SK-N-SH treated with all-trans-retinoic acid at 6 μM for 48 hours (cell line): ENCODE measurements around the gene UBA1.

Source experiments
- ATAC-seq: fragments of 200-7000 bp; cut with Tn5 transposase; 3 replicates; pipeline ENCODE4 v1.9.1; 2020; ENCODE audit warnings: mild to moderate bottlenecking, moderate library complexity
- ARNTL ChIP-seq: fragments of 450-650 bp; formaldehyde crosslinking; IDR thresholded peaks from 2 replicates; pipeline ENCODE4 v1.5.0; 2020; ENCODE audit warnings: low read depth, mild to moderate bottlenecking, moderate library complexity, borderline replicate concordance
- BACH2 ChIP-seq: fragments of 250-450 bp; sonication (Bioruptor Pico); IDR thresholded peaks from 2 replicates; pipeline ENCODE4 v1.9.0; 2021; ENCODE audit warnings: mild to moderate bottlenecking, borderline replicate concordance
- CSDC2 ChIP-seq: fragments of 250-450 bp; sonication (Bioruptor Pico); IDR thresholded peaks from 2 replicates; pipeline ENCODE4 v1.5.0; 2020; ENCODE audit warnings: mild to moderate bottlenecking, moderate library complexity
- ESRRG ChIP-seq: fragments of 250-450 bp; sonication (Bioruptor Pico); IDR thresholded peaks from 2 replicates; pipeline ENCODE4 v1.6.1; 2021; ENCODE audit warnings: mild to moderate bottlenecking
- GLIS3 ChIP-seq: fragments of 250-450 bp; sonication (Bioruptor Pico); IDR thresholded peaks from 2 replicates; pipeline ENCODE4 v1.5.0; 2020; ENCODE audit warnings: mild to moderate bottlenecking, moderate library complexity
- ISL1 ChIP-seq: fragments of 250-450 bp; sonication (Bioruptor Pico); IDR thresholded peaks from 2 replicates; pipeline ENCODE4 v2.1.2; 2022; ENCODE audit warnings: mild to moderate bottlenecking, moderate library complexity
- OSR1 ChIP-seq: fragments of 250-450 bp; sonication (Bioruptor Pico); IDR thresholded peaks from 2 replicates; pipeline ENCODE4 v1.8.0; 2022; ENCODE audit warnings: moderate library complexity, mild to moderate bottlenecking, inconsistent platforms
- RARB ChIP-seq: fragments of 250-450 bp; sonication (Bioruptor Pico); IDR thresholded peaks from 2 replicates; pipeline ENCODE4 v1.8.0; 2021; ENCODE audit warnings: mild to moderate bottlenecking, moderate library complexity
- SNAI2 ChIP-seq: fragments of 250-450 bp; sonication (Bioruptor Pico); IDR thresholded peaks from 2 replicates; pipeline ENCODE4 v1.5.0; 2020; ENCODE audit warnings: mild to moderate bottlenecking, moderate library complexity
- TCF4 ChIP-seq: fragments of 250-450 bp; sonication (Bioruptor Pico); IDR thresholded peaks from 2 replicates; pipeline ENCODE4 v1.8.0; 2021; ENCODE audit warnings: mild to moderate bottlenecking, moderate library complexity, borderline replicate concordance
- TOX ChIP-seq: fragments of 250-450 bp; sonication (Bioruptor Pico); IDR thresholded peaks from 2 replicates; pipeline ENCODE4 v1.8.0; 2021; ENCODE audit warnings: mild to moderate bottlenecking, moderate library complexity, borderline replicate concordance
- ZC3H10 ChIP-seq: fragments of 250-450 bp; sonication (Bioruptor Pico); IDR thresholded peaks from 2 replicates; pipeline ENCODE4 v1.5.1; 2021; ENCODE audit warnings: mild to moderate bottlenecking, moderate library complexity
- ZFP3 ChIP-seq: fragments of 250-450 bp; sonication (Bioruptor Pico); IDR thresholded peaks from 2 replicates; pipeline ENCODE4 v1.5.0; 2020; ENCODE audit warnings: mild to moderate bottlenecking, moderate library complexity
- ZFP30 ChIP-seq: fragments of 450-650 bp; formaldehyde crosslinking; IDR thresholded peaks from 2 replicates; pipeline ENCODE4 v1.5.0; 2022; ENCODE audit warnings: mild to moderate bottlenecking, moderate library complexity
- ZNF565 ChIP-seq: fragments of 450-650 bp; formaldehyde crosslinking; conservative IDR thresholded peaks from 2 replicates; pipeline ENCODE4 v1.5.0; 2020; ENCODE audit warnings: low read depth, mild to moderate bottlenecking, moderate library complexity
- ZNF70 ChIP-seq: fragments of 450-650 bp; formaldehyde crosslinking; IDR thresholded peaks from 2 replicates; pipeline ENCODE4 v1.5.0; 2020; ENCODE audit warnings: mild to moderate bottlenecking, moderate library complexity
- ZNF8 ChIP-seq: fragments of 450-650 bp; formaldehyde crosslinking; IDR thresholded peaks from 2 replicates; pipeline ENCODE4 v1.5.0; 2020; ENCODE audit warnings: mild to moderate bottlenecking, moderate library complexity
- TF ChIP-seq, protein P1 (sequence below): fragments of 250-450 bp; sonication (Bioruptor Pico); IDR thresholded peaks from 2 replicates; pipeline ENCODE4 v1.8.0; 2021; ENCODE audit warnings: low read depth, mild to moderate bottlenecking, moderate library complexity, borderline replicate concordance
- TF ChIP-seq, protein P2 (sequence below): fragments of 250-450 bp; sonication (Bioruptor Pico); IDR thresholded peaks from 2 replicates; pipeline ENCODE4 v1.8.0; 2020; ENCODE audit warnings: mild to moderate bottlenecking, moderate library complexity, borderline replicate concordance
- TF ChIP-seq, protein P3 (sequence below): fragments of 250-450 bp; sonication (Bioruptor Pico); IDR thresholded peaks from 2 replicates; pipeline ENCODE4 v1.5.1; 2021; ENCODE audit warnings: mild to moderate bottlenecking, moderate library complexity
- TF ChIP-seq, protein P4 (sequence below): fragments of 250-450 bp; sonication (Bioruptor Pico); IDR thresholded peaks from 2 replicates; pipeline ENCODE4 v1.5.0; 2020; ENCODE audit warnings: mild to moderate bottlenecking, moderate library complexity
- TF ChIP-seq, protein P5 (sequence below): fragments of 250-450 bp; sonication (Bioruptor Pico); IDR thresholded peaks from 2 replicates; pipeline ENCODE4 v1.5.1; 2020; ENCODE audit warnings: low read depth, mild to moderate bottlenecking, moderate library complexity

UBA1 gene

DNA sequence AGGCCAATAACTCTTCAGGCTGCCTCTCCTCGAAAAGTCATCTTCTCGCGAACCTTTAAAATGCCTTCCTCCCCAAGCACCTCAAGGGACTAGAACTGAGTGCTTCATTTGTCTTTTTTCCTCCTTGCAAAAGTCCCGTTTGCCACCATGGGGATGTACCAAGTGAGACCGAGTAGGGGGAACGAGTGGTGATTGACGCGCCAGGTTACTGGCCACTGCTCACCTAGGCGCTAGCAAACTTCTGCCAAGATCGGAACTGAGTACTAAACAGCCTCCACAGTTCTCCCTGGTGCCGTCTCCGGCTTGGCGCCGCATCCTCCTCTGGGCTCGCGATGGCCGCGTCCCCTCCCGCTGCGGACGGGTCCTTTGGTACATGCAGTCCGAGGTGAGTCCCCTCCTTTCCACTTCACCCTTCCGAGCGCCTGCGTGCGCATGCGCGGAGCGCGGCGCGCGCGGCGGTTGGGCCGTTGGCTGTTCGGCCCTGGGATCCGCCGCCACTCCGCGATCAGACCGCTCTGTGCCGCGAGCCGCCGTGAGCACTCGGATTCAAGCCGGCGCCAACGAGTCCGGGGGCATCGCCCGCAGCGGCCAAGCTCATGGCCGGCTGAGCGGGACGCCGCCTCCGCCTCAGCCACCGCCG lies 24.8 kb downstream of the UBA1 start, which contains the start of gene CDK16 (continued):
- TF ChIP-seq ESRRG (CRISPR knock-in tag) (no peak), CSDC2 (CRISPR knock-in tag) (no peak), ZFP3 (CRISPR knock-in tag) (no peak), RARB (CRISPR knock-in tag) (no peak), SNAI2 (CRISPR knock-in tag) (no peak)
- TF ChIP-seq, protein P1, sequence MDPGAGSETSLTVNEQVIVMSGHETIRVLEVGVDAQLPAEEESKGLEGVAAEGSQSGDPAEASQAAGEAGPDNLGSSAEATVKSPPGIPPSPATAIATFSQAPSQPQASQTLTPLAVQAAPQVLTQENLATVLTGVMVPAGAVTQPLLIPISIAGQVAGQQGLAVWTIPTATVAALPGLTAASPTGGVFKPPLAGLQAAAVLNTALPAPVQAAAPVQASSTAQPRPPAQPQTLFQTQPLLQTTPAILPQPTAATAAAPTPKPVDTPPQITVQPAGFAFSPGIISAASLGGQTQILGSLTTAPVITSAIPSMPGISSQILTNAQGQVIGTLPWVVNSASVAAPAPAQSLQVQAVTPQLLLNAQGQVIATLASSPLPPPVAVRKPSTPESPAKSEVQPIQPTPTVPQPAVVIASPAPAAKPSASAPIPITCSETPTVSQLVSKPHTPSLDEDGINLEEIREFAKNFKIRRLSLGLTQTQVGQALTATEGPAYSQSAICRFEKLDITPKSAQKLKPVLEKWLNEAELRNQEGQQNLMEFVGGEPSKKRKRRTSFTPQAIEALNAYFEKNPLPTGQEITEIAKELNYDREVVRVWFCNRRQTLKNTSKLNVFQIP (CRISPR knock-in tag): no peak
- TF ChIP-seq, protein P2, sequence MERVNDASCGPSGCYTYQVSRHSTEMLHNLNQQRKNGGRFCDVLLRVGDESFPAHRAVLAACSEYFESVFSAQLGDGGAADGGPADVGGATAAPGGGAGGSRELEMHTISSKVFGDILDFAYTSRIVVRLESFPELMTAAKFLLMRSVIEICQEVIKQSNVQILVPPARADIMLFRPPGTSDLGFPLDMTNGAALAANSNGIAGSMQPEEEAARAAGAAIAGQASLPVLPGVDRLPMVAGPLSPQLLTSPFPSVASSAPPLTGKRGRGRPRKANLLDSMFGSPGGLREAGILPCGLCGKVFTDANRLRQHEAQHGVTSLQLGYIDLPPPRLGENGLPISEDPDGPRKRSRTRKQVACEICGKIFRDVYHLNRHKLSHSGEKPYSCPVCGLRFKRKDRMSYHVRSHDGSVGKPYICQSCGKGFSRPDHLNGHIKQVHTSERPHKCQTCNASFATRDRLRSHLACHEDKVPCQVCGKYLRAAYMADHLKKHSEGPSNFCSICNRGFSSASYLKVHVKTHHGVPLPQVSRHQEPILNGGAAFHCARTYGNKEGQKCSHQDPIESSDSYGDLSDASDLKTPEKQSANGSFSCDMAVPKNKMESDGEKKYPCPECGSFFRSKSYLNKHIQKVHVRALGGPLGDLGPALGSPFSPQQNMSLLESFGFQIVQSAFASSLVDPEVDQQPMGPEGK (CRISPR knock-in tag): no peak

DNA sequence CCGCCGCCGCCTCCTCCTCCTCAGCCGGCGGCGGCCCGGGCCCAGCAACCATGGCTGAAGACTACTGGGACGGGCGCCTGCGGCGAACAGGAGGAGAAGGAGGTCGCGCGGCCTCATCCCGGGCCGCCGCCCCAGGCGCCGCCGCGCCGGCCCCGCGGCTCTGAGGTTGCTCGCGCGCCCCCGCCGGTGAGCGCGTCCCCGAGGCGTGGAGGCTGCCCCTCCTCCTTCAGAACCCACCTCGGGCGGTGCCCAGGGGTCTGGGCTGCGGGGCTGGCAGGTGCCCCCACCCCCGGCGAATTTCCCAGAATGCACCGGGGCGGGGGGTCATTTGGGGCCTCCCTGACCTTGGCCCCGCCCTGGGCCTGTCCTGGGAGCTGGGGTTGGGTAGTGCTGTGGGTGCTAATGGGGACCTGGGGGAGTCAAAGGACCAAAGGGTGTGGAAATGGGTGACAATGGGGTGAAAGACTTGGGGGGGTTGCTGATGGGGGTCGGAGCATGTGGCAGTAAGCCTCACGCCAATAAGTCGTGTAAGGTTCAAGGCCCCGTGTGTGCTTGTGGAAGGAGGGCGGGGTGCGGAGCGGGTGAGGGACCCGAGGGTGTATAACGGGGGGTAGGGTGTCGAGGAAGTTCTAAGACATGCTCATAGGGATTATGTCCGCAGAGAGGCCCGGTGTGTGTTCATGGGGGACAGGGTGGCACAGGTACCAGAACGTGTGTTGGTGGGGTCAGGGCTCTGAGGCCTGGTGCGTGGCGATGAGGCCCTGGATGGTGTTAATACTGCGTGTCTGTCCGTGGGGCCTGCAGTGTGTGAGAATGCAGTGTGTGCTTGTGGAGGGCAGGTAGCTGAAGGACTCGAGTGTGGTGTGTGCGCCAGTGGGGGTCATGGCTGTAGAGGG lies 25.5 kb downstream of the UBA1 start:
- no peak for ATAC-seq
- TF ChIP-seq, protein P2 (CRISPR knock-in tag): peak; percentile 64; the same call in 1 of the 2 replicates
- TF ChIP-seq TOX (CRISPR knock-in tag): no peak

DNA sequence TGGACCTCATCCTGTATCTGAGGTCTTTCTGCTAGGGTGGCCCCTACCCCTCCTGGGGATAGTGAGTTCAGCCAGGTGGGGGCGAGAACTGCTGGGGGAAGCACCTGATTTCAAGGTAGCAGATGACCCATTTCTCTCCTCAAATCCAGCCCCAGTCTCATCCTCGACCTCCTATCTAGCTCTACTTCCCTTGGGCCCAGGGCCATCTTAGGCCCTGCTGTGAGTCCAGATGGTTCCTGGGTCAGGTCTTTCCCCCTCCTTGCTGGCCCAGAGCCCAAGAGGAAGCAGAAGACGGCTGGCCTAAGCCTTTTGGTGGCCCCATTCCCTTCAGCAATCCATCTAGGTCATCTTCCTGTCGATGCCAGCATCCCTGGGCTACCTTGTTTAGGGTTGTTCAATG lies 28.1 kb downstream of the UBA1 start:
- ATAC-seq: no peak
- TF ChIP-seq ZFP30 (CRISPR knock-in tag): no peak
- no peak for TF ChIP-seq OSR1 (CRISPR knock-in tag)
- TF ChIP-seq, protein P3, sequence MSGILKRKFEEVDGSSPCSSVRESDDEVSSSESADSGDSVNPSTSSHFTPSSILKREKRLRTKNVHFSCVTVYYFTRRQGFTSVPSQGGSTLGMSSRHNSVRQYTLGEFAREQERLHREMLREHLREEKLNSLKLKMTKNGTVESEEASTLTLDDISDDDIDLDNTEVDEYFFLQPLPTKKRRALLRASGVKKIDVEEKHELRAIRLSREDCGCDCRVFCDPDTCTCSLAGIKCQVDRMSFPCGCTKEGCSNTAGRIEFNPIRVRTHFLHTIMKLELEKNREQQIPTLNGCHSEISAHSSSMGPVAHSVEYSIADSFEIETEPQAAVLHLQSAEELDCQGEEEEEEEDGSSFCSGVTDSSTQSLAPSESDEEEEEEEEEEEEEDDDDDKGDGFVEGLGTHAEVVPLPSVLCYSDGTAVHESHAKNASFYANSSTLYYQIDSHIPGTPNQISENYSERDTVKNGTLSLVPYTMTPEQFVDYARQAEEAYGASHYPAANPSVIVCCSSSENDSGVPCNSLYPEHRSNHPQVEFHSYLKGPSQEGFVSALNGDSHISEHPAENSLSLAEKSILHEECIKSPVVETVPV (CRISPR knock-in tag): no peak
- TF ChIP-seq TCF4: no peak
- TF ChIP-seq ESRRG (CRISPR knock-in tag): no peak
- TF ChIP-seq BACH2: no peak
- TF ChIP-seq, protein P2 (CRISPR knock-in tag): no peak
- TF ChIP-seq RARB (CRISPR knock-in tag): no peak
- TF ChIP-seq ZNF70: no peak
- TF ChIP-seq, protein P4, sequence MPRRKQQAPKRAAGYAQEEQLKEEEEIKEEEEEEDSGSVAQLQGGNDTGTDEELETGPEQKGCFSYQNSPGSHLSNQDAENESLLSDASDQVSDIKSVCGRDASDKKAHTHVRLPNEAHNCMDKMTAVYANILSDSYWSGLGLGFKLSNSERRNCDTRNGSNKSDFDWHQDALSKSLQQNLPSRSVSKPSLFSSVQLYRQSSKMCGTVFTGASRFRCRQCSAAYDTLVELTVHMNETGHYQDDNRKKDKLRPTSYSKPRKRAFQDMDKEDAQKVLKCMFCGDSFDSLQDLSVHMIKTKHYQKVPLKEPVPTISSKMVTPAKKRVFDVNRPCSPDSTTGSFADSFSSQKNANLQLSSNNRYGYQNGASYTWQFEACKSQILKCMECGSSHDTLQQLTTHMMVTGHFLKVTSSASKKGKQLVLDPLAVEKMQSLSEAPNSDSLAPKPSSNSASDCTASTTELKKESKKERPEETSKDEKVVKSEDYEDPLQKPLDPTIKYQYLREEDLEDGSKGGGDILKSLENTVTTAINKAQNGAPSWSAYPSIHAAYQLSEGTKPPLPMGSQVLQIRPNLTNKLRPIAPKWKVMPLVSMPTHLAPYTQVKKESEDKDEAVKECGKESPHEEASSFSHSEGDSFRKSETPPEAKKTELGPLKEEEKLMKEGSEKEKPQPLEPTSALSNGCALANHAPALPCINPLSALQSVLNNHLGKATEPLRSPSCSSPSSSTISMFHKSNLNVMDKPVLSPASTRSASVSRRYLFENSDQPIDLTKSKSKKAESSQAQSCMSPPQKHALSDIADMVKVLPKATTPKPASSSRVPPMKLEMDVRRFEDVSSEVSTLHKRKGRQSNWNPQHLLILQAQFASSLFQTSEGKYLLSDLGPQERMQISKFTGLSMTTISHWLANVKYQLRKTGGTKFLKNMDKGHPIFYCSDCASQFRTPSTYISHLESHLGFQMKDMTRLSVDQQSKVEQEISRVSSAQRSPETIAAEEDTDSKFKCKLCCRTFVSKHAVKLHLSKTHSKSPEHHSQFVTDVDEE (CRISPR knock-in tag): no peak
- TF ChIP-seq ZC3H10 (CRISPR knock-in tag): no peak
- no peak for TF ChIP-seq ISL1 (CRISPR knock-in tag)
- TF ChIP-seq, protein P5, sequence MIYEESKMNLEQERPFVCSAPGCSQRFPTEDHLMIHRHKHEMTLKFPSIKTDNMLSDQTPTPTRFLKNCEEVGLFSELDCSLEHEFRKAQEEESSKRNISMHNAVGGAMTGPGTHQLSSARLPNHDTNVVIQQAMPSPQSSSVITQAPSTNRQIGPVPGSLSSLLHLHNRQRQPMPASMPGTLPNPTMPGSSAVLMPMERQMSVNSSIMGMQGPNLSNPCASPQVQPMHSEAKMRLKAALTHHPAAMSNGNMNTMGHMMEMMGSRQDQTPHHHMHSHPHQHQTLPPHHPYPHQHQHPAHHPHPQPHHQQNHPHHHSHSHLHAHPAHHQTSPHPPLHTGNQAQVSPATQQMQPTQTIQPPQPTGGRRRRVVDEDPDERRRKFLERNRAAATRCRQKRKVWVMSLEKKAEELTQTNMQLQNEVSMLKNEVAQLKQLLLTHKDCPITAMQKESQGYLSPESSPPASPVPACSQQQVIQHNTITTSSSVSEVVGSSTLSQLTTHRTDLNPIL (CRISPR knock-in tag): no peak
- TF ChIP-seq ARNTL (CRISPR knock-in tag): no peak
- TF ChIP-seq GLIS3: no peak
- no peak for TF ChIP-seq ZNF565 (CRISPR knock-in tag)
- no peak for TF ChIP-seq SNAI2 (CRISPR knock-in tag)
- no peak for TF ChIP-seq ZNF8 (CRISPR knock-in tag)
- TF ChIP-seq CSDC2 (CRISPR knock-in tag): no peak
- TF ChIP-seq TOX (CRISPR knock-in tag): no peak
